ENCODE results near the gene FSCN2. TPM values are rescaled to one million over a fixed set of nuclear protein-coding genes. Genes with fewer than 3 reads are reported as not detected.
A peak's percentile ranks its signal among the peaks of the same experiment; 100 is the strongest.

The FSCN2 gene
- total and polyA plus RNA-seq, 2 donors (not counting 3 experiments of a cell fraction or from before 2014, with no cell fraction given) = 0.32 to 0.71 TPM

DNA sequence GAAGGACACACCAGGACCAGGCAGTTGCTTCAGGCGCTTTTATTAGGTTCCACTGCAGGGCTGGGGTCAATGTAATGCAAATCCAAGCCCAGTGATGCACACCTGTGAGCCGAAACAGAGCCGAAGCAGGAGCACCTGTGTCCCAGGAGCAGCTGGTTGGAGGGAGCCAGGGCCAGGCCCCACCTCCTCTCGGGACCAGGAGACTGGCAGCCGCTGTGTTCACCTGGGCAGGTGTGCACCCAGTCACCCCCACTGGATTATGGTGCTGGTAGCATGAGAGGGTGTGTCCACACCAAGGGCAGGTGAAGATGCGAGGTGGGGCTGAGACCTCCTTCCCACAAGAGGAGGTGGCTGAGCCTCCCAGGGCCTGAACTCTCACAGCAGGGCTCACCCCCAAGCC is 28.7 kb downstream of the FSCN2 start:
- no peaks in the 10 kb centered on the region for H3K9me1 ChIP-seq (replicated peaks; ENCODE audit: control insufficient read depth, extremely low read depth, insufficient read depth, low read length)
- POLR2A ChIA-PET = no interaction called here
- DNase-seq (ENCODE audit: low read depth, low spot score) (no peak), FAIRE-seq (no peak)
- H2AFZ ChIP-seq (ENCODE audit: low read depth, low read length) = no peak overlapping the region
- peaks cover 50% of the 10 kb centered on the region for H3K4me1 ChIP-seq (ENCODE audit: control insufficient read depth, extremely low read depth, insufficient read depth, low read length)
- H3K9me3 ChIP-seq (replicated peaks; ENCODE audit: control insufficient read depth, insufficient read depth, low read length) = no peaks in the 10 kb centered on the region
- TF ChIP-seq JUN (IDR thresholded peaks at IDR 0.05; ENCODE audit: borderline replicate concordance, insufficient read depth, insufficient read length, low read depth) (no peak), MYC (IDR thresholded peaks at IDR 0.05; ENCODE audit: low read depth, low read length) (no peak), POLR2A (IDR thresholded peaks at IDR 0.05; ENCODE audit: low read depth, low read length) (no peak), MAX (IDR thresholded peaks at IDR 0.05; ENCODE audit: insufficient read depth, insufficient read length) (no peak), EZH2 (IDR thresholded peaks at IDR 0.05; ENCODE audit: borderline replicate concordance, low read depth, low read length, severe bottlenecking) (no peak), CTCF (IDR thresholded peaks at IDR 0.05; ENCODE audit: extremely low read depth in 1 of 2, insufficient read depth in 1 of 2, low read depth in 1 of 2, low read length in 2 of 2) (no peak), GATA2 (IDR thresholded peaks at IDR 0.05; ENCODE audit: insufficient read depth, insufficient read length, low read depth, low read length) (no peak), FOS (IDR thresholded peaks at IDR 0.05; ENCODE audit: borderline replicate concordance, insufficient read depth, low read length) (no peak), POLR2AphosphoS5 (IDR thresholded peaks at IDR 0.05; ENCODE audit: insufficient read depth, low read depth, low read length) (no peak)
- H3K4me2 ChIP-seq (ENCODE audit: insufficient read depth, low read length) = no peak overlapping the region
- H3K79me2 ChIP-seq (ENCODE audit: control insufficient read depth, insufficient read depth, low read length) = peaks cover under 1% of the 10 kb centered on the region
- no peaks in the 10 kb centered on the region for H4K20me1 ChIP-seq (replicated peaks; ENCODE audit: control insufficient read depth, extremely low read depth, insufficient read depth, low read length)
- peaks cover 0 to 33% of the 10 kb centered on the region in 2 experiments for H3K36me3 ChIP-seq (ENCODE audit: control insufficient read depth in 2 of 2, extremely low read depth in 1 of 2, insufficient read depth in 2 of 2, low read length in 2 of 2)
- dilution Hi-C loops (cut with MboI; ENCODE audit: extremely low pct_ligation_motif_present, low sequenced_read_pairs) (no loop called here), intact Hi-C loops (cut with micrococcal nuclease) (no loop called here)
- no peaks in the 10 kb centered on the region for H3K27me3 ChIP-seq (ENCODE audit: control insufficient read depth in 2 of 2, insufficient read depth in 2 of 2, low read length in 2 of 2)
- BruUV-seq (replicated peaks) = TSS peak; percentile 25
- no peak overlapping the region for H3K9ac ChIP-seq (replicated peaks; ENCODE audit: extremely low read depth, insufficient read depth, low read length)
- CTCF ChIA-PET = interaction anchor here (1.0 to 1.7 kb wide), 5 partner anchors 10 to 45 kb away, joined by 3 to 9 read pairs (median 4); no protein-coding TSS in a partner anchor
- H3K4me3 ChIP-seq (replicated peaks in 1 of 3; ENCODE audit: insufficient read depth in 1 of 3, low read depth in 1 of 3, low read length in 3 of 3) = no peak overlapping the region
- peak overlapping the region; percentile 16 for H3K27ac ChIP-seq (ENCODE audit: insufficient read depth, low read depth, low read length)

All from endothelial cell of umbilical vein (primary cell).